GM06990 (cell line): Measurements from ENCODE around the gene RBM12.
"Not testable (repeated sequence)": the region's sequence is repeated elsewhere in the genome, so short reads cannot be mapped to it uniquely, and the experiment has no call there.

Experiments
- DNase-seq: peaks from one replicate; pipeline ENCODE4 v3.0.0-alpha.2; 2011; ENCODE audit not compliant: insufficient read length; ENCODE audit errors: extremely low read depth
- H3K27me3 ChIP-seq: replicated peaks from 2 replicates; pipeline ENCODE4 v1.6.0; 2011; ENCODE audit warnings: low read length; ENCODE audit not compliant: control insufficient read depth, insufficient read depth
- H3K36me3 ChIP-seq: 2 replicates; pipeline ENCODE4 v1.5.1; 2011; ENCODE audit warnings: low read length; ENCODE audit not compliant: control insufficient read depth, insufficient read depth
- H3K4me3 ChIP-seq: replicated peaks from 2 replicates; pipeline ENCODE4 v1.5.1; 2011; ENCODE audit warnings: low read depth, mild to moderate bottlenecking, control low read depth, low read length
- TF ChIP-seq, protein P1 (sequence below): IDR thresholded peaks from 2 replicates; pipeline ENCODE4 v1.5.1; 2011; ENCODE audit warnings: low read length, control low read depth, mild to moderate bottlenecking, inconsistent platforms; ENCODE audit not compliant: insufficient read depth, poor library complexity, severe bottlenecking

Gene RBM12

GRCh38 chr20:35686872-35687271, 22.2 kb upstream of the RBM12 start:
- TF ChIP-seq, protein P1, sequence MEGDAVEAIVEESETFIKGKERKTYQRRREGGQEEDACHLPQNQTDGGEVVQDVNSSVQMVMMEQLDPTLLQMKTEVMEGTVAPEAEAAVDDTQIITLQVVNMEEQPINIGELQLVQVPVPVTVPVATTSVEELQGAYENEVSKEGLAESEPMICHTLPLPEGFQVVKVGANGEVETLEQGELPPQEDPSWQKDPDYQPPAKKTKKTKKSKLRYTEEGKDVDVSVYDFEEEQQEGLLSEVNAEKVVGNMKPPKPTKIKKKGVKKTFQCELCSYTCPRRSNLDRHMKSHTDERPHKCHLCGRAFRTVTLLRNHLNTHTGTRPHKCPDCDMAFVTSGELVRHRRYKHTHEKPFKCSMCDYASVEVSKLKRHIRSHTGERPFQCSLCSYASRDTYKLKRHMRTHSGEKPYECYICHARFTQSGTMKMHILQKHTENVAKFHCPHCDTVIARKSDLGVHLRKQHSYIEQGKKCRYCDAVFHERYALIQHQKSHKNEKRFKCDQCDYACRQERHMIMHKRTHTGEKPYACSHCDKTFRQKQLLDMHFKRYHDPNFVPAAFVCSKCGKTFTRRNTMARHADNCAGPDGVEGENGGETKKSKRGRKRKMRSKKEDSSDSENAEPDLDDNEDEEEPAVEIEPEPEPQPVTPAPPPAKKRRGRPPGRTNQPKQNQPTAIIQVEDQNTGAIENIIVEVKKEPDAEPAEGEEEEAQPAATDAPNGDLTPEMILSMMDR, result peak; percentile 12
- H3K27me3 ChIP-seq, H3K4me3 ChIP-seq, DNase-seq, H3K36me3 ChIP-seq: not testable (repeated sequence)

- not testable (repeated sequence) for H3K27me3 ChIP-seq, H3K36me3 ChIP-seq, DNase-seq, H3K4me3 ChIP-seq
These were observed 20.7 kb upstream of the RBM12 start for GRCh38 chr20:35685368-35685767.

DNA sequence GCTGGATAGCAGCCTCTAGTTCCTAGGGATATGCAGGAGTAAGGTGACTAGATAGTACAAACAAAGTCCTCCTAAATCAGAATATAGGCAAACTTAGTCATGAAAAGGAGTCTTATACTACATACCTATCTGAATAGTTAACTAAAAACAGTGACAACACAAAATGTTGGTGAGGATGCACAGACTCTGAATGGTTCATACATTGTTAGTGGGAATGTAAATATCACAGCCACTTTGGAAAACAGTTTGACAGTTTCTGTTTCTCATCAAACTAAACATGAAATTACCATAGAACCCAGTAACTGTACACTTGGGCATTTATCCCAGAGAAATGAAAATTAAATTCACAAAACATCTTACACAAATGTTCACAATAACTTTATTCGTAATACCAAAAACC, 17.3 kb upstream of the RBM12 start:
- Histone ChIP-seq H3K27me3 (no peaks in the 10 kb centered on the region), H3K4me3 (no peak overlapping the region), H3K36me3 (no peaks in the 10 kb centered on the region; the same call in none of the 2 replicates)
- TF ChIP-seq, protein P1, result no peak
- DNase-seq, result no peak

GRCh38 chr20:35680452-35681183, 15.9 kb upstream of the RBM12 start:
- DNase-seq, result no peak
- Histone ChIP-seq H3K27me3 (no peaks in the 10 kb centered on the region), H3K36me3 (no peaks in the 10 kb centered on the region; the same call in none of the 2 replicates), H3K4me3 (no peak overlapping the region)
- TF ChIP-seq, protein P1, result no peak

DNA sequence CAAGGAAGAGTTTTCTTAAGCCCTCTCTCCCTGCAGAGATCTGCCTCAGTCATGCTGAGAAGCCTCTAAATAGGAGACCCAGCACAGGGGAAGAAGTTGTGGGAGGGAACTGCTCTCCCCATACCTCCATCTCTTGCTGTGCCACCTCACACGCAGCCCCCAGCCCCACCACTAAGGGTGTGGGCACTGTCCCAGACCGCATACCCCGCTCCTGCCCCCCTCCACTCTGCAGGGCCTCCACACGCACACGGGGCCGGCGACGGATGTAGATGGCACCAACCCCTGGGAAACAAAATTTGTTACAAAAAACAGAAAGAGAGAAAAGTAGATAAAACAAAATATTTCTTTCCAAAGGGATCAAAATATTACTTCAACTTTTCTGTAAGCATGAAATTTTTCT, 10.2 kb upstream of the RBM12 start:
- no peak overlapping the region for H3K4me3 ChIP-seq
- no peaks in the 10 kb centered on the region for H3K27me3 ChIP-seq
- H3K36me3 ChIP-seq, result peaks cover 6% of the 10 kb centered on the region
- DNase-seq, result no peak
- TF ChIP-seq, protein P1, result no peak

DNA sequence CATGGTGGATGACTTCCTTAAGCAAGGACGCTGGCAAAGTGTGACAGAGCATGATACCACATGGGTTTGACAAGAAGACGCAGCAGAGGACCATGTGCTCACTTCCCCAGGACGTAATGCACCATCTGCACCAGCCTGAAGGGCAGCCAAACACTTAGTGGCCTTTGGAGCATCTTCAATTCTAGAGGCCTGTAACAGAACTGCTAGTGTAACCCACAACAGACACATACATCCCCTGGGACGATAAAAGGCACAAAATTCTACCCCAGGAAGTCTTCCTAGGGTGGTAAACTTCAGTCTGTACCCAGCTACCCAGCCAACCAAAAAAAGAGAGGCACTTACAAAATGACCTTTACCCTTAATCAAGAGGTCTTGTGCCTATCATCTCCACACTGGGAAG, 9.2 kb upstream of the RBM12 start:
- TF ChIP-seq, protein P1, result no peak
- Histone ChIP-seq H3K36me3 (peaks cover 12% of the 10 kb centered on the region), H3K4me3 (no peak overlapping the region), H3K27me3 (no peaks in the 10 kb centered on the region)
- no peak for DNase-seq
